ENCODE results near the gene PRKCZ. TPM values are rescaled to one million over a fixed set of nuclear protein-coding genes. Genes with fewer than 3 reads are reported as not detected.

PRKCZ gene
- total and polyA plus RNA-seq, 9 of the 15 experiments (the other 6 are each of a cell fraction or from before 2014, with no cell fraction given) = 0.07 to 3.1 (median 1.3) TPM

- peak; percentile 70 for TF ChIP-seq NUFIP1 (IDR thresholded peaks at IDR 0.05; ENCODE audit: partially characterized antibody)
- peak; percentile 95 for TF ChIP-seq ZNF511 (CRISPR knock-in tag; IDR thresholded peaks at IDR 0.05)
- no peak for TF ChIP-seq CHAMP1 (IDR thresholded peaks at IDR 0.05)
- peak; percentile 85 for TF ChIP-seq DPF2 (IDR thresholded peaks at IDR 0.05)
- TF ChIP-seq CHD4 (IDR thresholded peaks at IDR 0.05; ENCODE audit: insufficient read depth, insufficient replicate concordance, low read depth, low read length, poor library complexity, severe bottlenecking) = no peak
- TF ChIP-seq HLTF (IDR thresholded peaks at IDR 0.05) = no peak
- no peak for TF ChIP-seq MTF1 (CRISPR knock-in tag; IDR thresholded peaks at IDR 0.05; ENCODE audit: borderline replicate concordance)
- no peak for TF ChIP-seq ZNF316 (IDR thresholded peaks at IDR 0.05)
- TF ChIP-seq IFI16 (CRISPR knock-in tag; IDR thresholded peaks at IDR 0.05) = no peak
- no peak for TF ChIP-seq ELK1 (CRISPR knock-in tag; IDR thresholded peaks at IDR 0.05)
- TF ChIP-seq SNRNP70 (optimal IDR thresholded peaks at IDR 0.05; ENCODE audit: low read depth, low read length) = no peak
- 0 out of 2 replicates have a peak, but pooled peaks have one; percentile 69 for TF ChIP-seq NR1H2 (CRISPR knock-in tag; IDR thresholded peaks at IDR 0.05)
- no peak for TF ChIP-seq IRF2 (CRISPR knock-in tag; IDR thresholded peaks at IDR 0.05)
- no peak for TF ChIP-seq TAF1 (IDR thresholded peaks at IDR 0.05; ENCODE audit: control insufficient read depth, extremely low read depth, insufficient read depth, low read length, severe bottlenecking)
- no peak for TF ChIP-seq ZNF311 (CRISPR knock-in tag; IDR thresholded peaks at IDR 0.05)
- no peak for TF ChIP-seq SNAPC5 (CRISPR knock-in tag; IDR thresholded peaks at IDR 0.05)
- no peak for TF ChIP-seq GTF3C2 (IDR thresholded peaks at IDR 0.05; ENCODE audit: borderline replicate concordance, extremely low read depth, insufficient read length)
- TF ChIP-seq PRPF4 (IDR thresholded peaks at IDR 0.05; ENCODE audit: insufficient read depth, low read depth, low read length, poor library complexity, severe bottlenecking) = no peak
- TF ChIP-seq E2F5 (CRISPR knock-in tag; IDR thresholded peaks at IDR 0.05) = peak; percentile 75
- no peak for TF ChIP-seq MAFF (IDR thresholded peaks at IDR 0.05; ENCODE audit: low read length)
Measured at GRCh38 chr1:2175681-2176454, 125.7 kb downstream of the PRKCZ start (continued).
